Measurements from ENCODE around the gene PPFIA3.

- TF ChIP-seq CTCF (conservative IDR thresholded peaks at IDR 0.05; ENCODE audit: low read depth, low read length) (no peak), EZH2 (IDR thresholded peaks at IDR 0.05; ENCODE audit: borderline replicate concordance, low read depth, low read length, poor library complexity, severe bottlenecking) (no peak)
Measured at GRCh38 chr19:49180659-49181058, 61.3 kb downstream of the PPFIA3 start.
